Fibroblast of pulmonary artery (primary cell): Measurements from ENCODE around the gene ZFYVE27.

Source experiments
- DNase-seq: peaks from one replicate; pipeline ENCODE4 v3.0.0-alpha.2; 2010; ENCODE audit warnings: low read depth
- H3K4me3 ChIP-seq: replicated peaks from 2 replicates; pipeline ENCODE4 v1.5.1; 2011; ENCODE audit warnings: low read depth, mild to moderate bottlenecking, control low read depth, low read length, moderate library complexity
- CTCF ChIP-seq: IDR thresholded peaks from 2 replicates; pipeline ENCODE4 v1.5.1; 2011; ENCODE audit warnings: mild to moderate bottlenecking, control low read depth, low read length, inconsistent platforms; ENCODE audit errors: missing control alignments

The ZFYVE27 gene

GRCh38 chr10:97785231-97785630, 48.3 kb downstream of the ZFYVE27 start:
- no peak overlapping the region for H3K4me3 ChIP-seq
- DNase-seq = no peak
- no peak for TF ChIP-seq CTCF

GRCh38 chr10:97785731-97786130, 48.8 kb downstream of the ZFYVE27 start:
- TF ChIP-seq CTCF = no peak
- no peak for DNase-seq
- no peak overlapping the region for H3K4me3 ChIP-seq

- TF ChIP-seq CTCF = no peak
- DNase-seq = peak; percentile 4
- no peak overlapping the region for H3K4me3 ChIP-seq
Observed at GRCh38 chr10:97788552-97789442, 51.9 kb downstream of the ZFYVE27 start.

- no peak for DNase-seq
- TF ChIP-seq CTCF = no peak
- no peak overlapping the region for H3K4me3 ChIP-seq
Observed at GRCh38 chr10:97789770-97790397, 53.0 kb downstream of the ZFYVE27 start.

- TF ChIP-seq CTCF = peak; percentile 89
- DNase-seq = peak; percentile 60
- H3K4me3 ChIP-seq = no peak overlapping the region
Observed at GRCh38 chr10:97791824-97792721, 55.1 kb downstream of the ZFYVE27 start.

- no peak for TF ChIP-seq CTCF
- DNase-seq = no peak
- H3K4me3 ChIP-seq = no peak overlapping the region
Observed at GRCh38 chr10:97795886-97796285, 59.0 kb downstream of the ZFYVE27 start.
